NCI-H2029 treated with DMSO at 0.1 percent for 48 hours (cell line): ENCODE results near the gene FGGY.

Experiments used
- DNase-seq: peaks from one replicate; lab custom pipeline; 2025; lab: John Stamatoyannopoulos, UW

FGGY gene

DNA sequence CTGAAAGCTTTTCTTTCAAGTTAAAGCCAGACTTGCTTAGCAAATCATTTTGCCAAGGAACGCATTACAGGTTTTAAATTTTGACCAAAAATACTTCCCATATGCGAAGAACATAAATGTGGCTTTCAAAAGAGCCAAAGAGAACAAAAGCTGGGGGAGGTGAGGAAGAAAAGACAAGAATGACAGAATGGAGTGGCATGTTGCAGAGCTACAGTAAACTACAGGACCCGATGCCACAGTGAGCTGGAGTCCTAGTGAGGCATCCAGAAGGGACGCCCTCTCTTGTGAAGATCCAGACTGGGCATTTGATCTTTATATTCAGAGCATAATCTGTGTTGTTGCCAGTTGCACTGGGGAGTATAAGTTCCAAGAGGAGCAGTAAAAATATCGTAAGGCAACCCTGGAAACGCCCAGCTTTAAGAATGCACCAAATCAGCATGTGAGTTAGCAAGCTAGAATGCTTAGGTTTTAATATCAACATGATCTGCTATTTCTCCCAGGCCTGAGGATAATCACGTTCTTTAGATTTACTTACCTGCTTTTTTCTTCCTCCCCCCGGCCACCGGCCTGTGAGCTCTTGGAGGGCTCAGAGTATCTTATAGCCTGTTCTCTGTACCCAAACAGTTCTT, 469.4 kb downstream of the FGGY start:
- DNase-seq, result no peak

DNA sequence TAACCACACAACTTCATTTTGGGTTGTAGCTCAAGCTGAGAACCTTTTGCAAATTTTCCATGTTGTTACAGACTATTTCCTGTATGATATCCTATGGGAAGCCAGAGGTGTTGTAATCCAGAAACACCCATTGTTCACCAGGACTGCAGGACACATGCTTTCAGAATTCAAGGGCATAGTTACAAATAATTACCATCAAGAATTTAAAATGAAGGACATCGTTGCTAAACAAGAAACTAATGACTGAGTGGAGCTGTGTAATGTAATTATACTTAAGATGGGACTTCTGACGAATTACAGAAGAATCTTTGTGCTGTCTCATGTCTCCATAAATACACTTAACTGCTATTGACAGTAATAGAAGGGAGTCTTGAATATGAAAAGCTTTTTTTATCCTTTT, 470.2 kb downstream of the FGGY start:
- DNase-seq, result no peak

DNA sequence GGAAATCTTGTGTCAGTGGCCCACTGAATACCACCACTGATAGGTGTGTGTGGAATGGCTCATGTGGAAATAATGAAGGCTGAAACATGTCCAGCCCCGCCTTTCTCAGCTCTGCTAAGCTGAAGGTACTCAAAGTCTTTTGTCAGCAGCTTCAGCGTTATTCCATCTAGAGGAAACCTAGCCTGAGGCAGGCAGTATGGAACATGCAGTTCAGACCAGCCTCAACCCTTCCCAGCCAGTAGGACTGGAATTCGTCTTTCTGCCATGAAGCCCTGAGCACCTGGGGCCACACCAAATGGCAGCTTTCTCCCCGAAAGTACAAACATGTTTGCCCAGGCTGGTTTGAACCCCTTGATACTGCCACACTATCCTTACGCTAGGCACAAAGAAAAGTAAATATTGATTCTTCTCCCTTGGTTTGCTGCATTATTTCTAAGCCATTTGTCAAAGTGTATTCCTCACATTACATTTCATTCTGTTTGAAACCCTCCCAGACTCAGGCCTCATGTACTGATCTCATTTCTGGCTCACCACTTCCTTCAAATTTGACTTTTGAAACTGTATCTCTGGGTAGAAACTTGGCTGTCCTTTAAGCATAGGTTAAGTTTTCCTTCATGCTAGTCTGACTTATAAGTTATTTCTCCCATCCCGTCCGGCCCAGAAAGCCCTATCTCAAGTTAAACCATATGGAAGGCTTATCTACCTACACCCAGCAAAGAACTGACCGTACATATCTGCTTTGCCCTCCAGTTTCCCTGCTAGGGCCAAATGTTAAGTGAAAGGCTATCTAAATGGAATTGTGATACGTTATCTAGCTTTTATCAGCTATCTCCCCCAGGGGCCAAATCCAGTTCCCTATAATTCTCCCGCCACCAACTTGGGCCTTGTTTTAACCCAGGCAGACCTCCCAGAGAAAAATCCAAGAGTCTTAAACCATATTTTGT, 472.2 kb downstream of the FGGY start:
- peak; percentile 88 for DNase-seq

- no peak for DNase-seq
These were observed 472.8 kb downstream of the FGGY start for GRCh38 chr1:59769736-59770095.

DNA sequence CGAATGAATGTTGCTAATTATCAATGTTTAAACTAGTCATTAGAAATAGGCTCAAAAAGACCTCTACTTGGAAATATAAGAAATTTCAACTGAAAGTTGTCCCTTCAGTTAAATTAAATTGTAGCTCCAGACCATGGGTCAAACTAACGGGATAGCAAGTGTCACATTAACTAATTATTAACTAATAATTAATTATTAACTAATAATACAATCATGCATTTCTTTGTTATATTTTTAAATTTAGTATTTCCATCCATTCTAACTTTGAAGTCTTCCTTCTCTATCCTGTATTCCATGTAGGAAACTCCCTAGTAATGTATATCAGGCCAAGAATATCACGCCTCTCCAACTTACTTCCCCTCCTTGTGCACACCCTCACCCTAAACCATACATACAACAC, 474.5 kb downstream of the FGGY start:
- no peak for DNase-seq

DNA sequence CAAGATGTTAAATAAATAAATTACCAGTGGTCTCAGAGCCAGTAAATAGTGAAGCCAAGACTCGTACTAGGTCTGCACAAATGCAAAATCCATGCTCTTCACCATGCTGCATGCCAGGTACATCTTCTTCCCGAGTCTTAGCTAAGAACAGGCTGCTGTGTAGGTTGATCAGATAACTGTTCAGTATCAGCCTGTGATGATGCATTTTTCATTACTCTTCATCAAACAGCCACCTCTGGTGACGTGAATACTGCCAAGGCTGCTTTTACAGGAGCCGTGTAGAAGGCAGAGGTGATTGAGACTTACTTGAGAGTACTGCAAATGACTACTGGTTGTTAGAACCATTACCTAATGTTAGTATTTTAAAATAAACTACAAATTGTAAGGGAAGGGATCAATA, 478.6 kb downstream of the FGGY start:
- DNase-seq, result no peak

DNA sequence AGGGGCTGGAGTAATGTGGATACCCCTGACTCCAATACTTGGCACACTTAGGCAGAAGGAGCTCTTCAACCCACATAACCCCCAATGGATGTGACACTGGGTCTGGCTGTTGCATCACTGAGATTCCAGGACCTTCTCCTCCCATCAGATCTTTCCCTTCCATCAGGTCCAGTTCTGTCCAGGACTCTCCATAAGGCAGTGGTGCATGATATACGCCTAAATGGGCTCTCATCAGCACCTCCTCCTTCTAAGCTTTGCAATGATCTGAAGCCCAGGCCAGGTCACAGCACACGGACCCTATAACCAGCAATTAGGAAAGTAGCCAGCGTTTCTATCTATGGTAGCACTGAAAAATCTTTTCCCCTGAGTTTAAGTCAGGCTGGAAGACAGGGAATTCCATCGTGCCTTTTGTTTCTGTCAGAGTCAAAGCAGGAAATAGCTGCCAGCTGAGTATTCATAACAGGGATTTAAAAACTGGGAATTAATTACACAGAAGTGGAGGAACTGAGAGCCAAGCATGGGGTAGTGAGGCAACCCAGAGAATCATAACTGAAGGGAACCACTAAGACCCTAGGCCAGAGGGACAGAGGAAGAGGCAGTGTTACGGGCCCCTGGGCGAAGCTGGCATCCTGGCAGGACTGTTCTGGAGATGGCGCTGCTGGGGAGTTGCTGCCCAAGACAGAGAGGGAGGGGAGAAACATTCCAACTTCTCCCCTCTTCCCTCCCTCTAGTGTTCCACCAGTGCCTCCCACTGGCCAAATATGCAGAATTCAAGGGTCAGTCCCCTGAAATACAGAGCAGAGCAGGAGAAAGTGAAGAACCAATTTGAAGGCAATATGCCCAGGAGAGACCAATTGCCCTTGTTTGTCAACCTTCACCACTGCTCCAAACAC, 480.3 kb downstream of the FGGY start:
- DNase-seq, result no peak

- DNase-seq, result no peak
These were observed 483.1 kb downstream of the FGGY start for GRCh38 chr1:59779949-59780348.

DNA sequence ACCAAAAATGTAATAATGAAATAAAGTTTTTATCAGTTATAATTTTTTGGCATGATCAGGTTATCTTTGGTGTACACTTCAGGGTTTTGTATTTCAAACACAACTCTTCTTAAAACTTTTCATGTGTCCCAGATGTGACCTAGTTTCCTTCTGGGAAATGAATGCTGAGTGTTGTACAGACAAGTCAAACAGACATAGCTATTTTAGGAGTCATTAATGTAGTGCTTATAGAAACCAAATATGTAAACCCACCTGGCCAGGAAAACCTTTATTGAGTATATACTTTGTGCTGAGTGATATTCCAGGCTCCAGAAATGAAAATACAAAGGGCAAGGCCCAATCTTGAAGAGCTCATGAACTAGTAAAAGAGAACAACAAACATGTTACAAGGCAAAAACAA, 491.9 kb downstream of the FGGY start:
- no peak for DNase-seq

DNA sequence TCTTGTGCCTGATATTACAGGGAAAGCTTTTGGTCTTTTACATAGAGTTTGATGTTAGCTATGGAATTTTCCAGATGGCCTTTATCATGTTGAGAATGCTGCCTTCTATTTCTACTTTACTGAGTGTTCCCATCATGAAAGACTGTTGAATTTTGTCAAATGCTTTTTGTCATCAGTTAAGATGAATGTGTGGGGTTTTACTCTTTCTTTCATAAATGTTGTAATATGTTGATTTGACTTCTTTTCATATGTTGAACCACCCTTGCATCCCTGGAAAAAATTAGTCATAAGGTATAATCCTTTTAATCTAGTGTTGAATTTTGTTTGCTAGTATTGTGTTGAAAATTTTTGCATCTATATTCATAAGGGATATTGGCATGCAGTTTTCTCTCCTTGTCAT, 501.7 kb downstream of the FGGY start:
- DNase-seq, result no peak

DNA sequence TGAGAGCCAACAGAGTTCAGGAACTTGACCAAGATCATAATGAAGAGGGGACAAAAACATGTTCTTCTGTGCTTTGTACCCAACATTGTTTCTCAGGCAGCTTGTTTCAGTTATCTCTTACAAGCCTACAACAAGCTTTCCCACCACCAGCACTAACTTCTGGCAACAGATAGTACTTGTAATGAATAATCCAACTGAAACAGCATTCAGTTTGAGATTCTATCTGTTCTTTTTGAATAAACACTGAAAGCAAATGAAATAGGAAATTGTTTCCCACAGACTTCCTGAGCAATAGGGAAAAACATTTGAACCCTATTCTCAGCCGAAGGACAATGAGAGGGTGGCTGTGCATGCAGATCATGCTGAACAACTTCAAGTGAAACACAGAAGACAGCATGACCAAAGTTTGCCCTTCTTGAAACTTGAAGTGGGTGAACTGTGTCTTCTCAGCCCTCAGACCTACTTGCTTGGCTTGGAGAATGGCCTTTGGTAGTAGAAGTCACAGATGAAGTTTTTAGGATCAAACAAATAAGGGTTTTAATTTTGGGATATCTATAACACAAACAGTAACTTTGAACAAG, 506.7 kb downstream of the FGGY start:
- no peak for DNase-seq

- no peak for DNase-seq
These were observed 507.4 kb downstream of the FGGY start for GRCh38 chr1:59804301-59804700.

DNA sequence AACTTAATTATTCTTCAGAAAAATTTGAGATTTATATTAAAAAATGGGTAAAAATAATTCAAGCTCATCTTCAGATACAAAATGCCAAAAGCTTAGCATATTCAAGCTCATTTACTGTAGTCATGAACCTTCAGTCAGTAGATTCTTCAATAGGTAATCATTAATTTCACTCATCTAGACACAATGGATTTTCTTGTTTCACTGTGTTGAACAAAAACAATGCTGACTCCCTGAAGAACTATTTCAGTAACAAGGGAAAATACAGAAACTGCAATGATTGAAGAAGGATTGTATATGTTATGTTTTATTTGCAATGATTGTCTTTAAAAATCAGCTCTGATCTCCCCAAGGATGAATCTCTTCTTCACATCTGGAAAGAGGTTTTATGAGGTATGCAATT, 508.7 kb downstream of the FGGY start:
- no peak for DNase-seq
